RCC 7860 (cell line): ENCODE results near the gene SNRPA1.
A peak's percentile ranks its signal among the peaks of the same experiment; 100 is the strongest.

Experiments used
- DNase-seq: peaks from one replicate; pipeline ENCODE4 v3.0.0-alpha.2; 2015; ENCODE audit warnings: low spot score
- FAIRE-seq: peaks from 2 replicates; lab custom pipeline; 2012; peaks lifted over from hg19 to GRCh38; lab: Jason Lieb, UNC

The SNRPA1 gene

GRCh38 chr15:101264911-101265641 is 30.0 kb downstream of the SNRPA1 start:
- FAIRE-seq = no peak

DNA sequence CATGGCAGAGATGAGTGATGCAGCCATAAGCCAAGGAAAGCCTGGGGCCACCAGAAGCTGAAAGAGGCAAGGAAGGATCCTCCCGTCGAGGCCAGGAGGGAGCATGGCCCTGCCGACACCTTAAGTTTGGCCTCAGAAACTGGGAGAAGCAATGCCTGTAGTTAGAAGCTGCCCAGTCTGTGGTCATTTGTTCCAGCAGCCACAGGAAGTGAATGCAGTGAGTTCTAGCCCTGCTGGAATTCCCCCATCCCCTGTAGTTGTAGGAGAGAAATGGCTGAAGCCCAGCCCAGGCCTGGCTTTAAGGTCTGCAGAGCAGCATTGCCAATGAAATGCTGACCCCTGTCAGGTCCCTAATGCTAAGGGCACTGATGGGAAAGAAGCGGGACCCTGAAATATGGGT is 31.0 kb downstream of the SNRPA1 start:
- DNase-seq (peak; percentile 7), FAIRE-seq (no peak)

More at GRCh38 chr15:101264911-101265641, 30.0 kb downstream of the SNRPA1 start:
- DNase-seq = no peak

DNA sequence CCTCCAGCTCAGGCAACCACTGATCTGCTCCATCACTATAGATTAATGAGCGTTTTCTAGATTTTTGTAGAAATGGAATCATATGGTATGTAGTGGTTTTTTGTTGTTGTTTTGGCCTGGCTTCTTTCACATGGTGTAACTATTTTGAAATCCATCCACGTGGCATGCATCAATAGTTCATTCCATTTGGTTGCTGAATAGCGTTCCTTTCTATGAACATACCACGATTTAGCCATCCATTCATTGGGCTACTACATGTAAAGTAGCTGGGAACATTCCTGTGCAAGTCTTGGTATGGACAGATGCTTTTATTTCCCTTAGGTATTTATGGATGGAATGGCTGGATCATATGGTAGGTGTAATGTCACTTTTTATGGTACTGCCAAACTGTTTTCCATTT is 32.5 kb downstream of the SNRPA1 start:
- FAIRE-seq = no peak
- DNase-seq = no peak

DNA sequence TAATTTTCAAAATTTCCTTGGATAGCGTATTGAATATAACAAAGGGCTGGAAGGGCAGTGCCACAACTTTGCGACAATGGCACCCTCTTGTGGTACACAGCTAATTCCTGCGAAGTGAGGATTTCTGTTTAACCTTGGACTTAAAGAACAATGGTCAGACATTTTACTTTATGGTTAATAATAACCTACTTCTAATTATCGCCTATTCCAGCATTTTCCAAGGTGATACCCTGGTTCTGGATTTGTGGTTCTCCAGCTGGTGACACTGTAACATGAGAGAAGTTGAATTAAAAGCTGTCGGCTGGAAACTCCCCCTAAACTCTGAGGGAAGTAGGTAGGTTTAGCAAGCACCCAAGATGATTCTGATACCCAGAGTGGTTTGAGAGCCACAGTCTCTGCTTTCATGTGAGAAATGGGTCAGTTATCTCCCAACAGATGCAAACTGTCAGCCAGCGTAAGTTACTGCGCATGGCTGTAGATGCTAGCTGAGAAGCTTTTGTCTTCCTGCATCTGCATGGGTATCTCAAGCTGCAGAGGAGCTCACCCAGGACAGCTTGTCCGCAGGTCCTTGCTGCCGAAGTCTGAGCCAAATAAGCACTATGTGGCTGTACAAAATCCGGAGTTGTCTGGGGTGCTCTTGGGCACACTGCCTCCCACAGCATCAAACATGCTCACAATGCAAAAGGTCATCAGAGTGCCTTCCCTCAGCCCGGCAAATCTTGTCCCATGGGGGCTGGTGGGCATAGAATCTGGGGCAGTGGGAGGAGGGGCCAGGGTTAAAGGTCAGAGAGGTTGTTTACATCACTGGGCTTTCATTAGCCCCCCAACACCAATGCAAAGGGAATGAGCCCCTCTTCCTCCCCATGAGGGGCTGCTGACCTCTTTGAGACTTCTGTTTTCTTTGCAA is 36.6 kb downstream of the SNRPA1 start:
- peak; percentile 42 for FAIRE-seq
- DNase-seq = peak; percentile 37

DNA sequence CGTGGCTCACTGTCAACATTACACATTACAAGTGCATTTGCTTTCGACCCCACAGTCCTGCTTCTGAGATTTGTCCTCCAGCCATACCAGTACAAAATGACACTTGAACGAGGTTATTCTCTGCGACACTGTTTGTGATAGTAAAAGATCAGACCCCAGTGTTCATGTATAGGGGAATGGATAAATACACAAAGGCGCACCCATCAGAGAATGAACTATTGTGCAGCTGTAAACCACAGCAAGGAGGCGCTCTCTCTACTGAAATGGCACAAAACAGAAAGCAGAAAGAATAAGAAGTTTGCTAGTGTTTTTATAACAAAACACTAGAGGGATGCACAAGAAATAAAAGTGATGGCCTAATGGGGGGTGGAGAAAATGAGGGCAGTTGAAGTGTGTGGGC is 38.3 kb downstream of the SNRPA1 start:
- DNase-seq (no peak), FAIRE-seq (no peak)

- DNase-seq = no peak
- FAIRE-seq = no peak
Observed at GRCh38 chr15:101255615-101256241, 39.3 kb downstream of the SNRPA1 start.

DNA sequence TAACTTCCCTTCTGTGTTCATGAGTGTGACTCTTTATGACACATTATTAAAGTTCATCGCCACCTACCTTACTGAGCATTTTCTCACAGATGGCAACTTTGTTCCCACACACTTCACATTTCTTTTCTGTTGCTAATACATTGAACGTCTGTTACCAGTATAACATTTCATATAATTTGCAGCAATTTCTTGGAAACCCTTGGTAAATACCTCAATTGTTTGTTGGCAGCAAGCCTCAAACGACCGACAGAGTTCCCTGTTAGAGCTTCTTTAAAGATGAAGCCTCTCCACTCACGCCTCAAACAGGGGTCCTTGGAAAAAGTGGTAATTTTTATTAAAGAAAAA is 40.0 kb downstream of the SNRPA1 start:
- DNase-seq (no peak), FAIRE-seq (no peak)

DNA sequence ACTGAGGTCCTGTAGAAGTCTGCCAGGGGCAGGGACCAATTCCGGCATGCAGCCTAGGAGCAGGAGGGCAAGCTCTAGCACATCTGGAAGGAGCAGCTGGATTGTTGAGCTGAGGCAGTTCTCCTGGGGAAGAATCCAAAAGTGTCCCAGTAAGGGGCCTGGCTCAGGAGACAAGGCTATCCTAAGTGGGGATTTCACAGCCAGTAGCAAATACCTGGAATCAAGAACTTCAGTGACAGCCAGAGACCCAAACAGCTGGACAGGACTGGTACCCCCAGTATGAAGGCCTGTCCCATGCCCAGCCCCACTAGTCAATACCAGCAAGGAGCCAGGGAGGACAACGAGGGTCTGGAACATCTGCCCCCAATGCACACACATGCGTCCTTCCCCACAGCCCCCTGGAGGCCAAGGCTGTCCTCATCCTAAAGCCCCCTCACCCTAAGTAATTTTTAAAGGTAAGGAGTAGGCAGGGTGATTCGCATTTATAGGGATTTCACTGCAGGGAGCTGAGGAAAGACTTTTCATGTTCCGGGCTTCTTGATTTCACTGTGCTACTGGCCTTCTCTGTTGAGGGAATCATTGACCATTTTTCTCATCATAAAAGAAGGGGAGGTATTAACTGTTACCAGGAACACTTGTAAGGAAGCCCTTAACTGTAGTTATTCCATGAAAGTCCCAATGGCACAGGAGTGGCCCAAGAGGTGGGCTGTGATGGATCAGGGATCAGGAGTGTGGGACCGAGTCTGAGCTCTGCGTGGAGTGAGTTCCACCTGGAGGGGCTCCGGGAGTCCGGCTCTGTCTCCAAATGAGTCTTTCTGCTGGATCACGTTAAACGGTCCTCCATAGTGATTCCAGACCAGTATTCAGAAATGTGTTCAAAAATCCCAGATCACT is 40.6 kb downstream of the SNRPA1 start:
- DNase-seq (no peak), FAIRE-seq (no peak)

DNA sequence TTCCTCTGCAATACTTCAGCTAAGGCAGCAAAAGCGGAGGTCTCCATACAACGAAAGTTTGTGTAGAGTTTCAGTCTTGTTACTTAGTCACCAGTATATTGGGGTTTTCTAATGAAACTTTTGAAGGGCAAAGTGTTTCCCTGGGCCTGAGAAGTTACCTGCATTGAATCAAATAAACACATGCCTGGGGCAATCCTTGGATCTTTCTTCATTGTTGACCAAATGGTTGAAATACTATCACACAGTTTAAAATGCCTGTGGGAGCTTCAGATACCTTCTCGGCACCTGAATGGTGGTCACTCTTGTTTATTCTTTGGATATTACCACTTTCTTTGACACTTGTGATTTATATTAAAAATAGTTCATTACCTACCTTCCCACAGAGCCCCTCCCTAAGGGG is 42.2 kb downstream of the SNRPA1 start:
- no peak for FAIRE-seq

GRCh38 chr15:101251830-101252820 is 42.9 kb downstream of the SNRPA1 start, which contains the start of gene CHSY1:
Gene CHSY1 (minus strand): TSS chr15:101252048. CDS start chr15:101251456, 592 bp downstream.
- FAIRE-seq = no peak
- peak; percentile 76 for DNase-seq

More for the DNA sequence above, 42.2 kb downstream of the SNRPA1 start:
- DNase-seq = no peak

DNA sequence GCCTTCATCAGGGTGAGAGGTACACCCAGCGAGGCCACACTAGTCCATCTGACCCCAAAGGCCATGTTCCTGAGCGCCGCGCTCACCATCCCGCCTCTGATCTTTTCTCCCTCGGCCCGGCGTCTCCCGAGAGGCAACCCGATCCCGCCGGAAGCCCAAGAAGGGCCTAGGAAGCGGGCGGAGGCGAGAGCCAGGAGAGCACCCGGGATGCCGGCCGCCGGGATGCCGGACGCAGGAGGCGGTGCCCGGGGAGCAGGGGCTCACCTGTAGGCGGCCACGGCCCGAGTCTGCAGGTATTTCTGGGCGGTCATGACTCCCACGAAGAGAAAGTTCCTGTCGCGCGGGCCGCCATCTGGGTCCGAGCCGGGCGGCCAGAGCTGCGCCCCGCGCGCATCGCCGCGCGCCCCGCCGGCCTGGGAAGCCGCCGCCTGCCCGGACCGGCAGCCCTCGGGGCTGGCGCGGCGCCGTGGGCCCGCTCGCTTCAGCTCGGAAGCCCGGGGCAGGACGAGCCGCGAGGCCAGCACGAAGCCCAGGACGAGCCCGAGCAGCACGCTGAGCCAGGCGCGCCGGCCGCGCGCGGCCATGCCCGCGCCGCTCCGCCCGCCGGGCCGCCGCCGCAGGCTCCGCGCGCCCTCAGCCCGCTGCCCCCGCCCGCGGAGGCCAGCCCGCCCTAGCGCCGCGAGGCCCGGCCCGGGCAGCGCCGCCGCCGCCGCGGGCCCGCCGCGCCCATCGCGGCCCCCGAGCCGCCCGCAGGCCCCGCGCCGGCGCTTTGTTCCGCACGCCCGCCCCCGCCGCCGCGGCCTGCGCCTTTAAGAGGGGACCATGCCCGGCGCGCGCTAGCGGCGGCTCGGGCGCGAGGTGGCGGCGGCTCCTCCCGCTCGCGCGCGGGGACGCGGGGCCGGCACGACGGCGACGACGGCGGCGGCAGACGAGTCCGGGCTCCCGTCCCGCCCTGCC is 43.9 kb downstream of the SNRPA1 start:
- DNase-seq = peak; percentile 10
- FAIRE-seq = no peak

GRCh38 chr15:101250341-101250831 is 44.7 kb downstream of the SNRPA1 start:
- peak; percentile 62 for FAIRE-seq

GRCh38 chr15:101248274-101248673 is 46.8 kb downstream of the SNRPA1 start:
- FAIRE-seq = no peak
- DNase-seq = no peak

More at GRCh38 chr15:101250341-101250831, 44.7 kb downstream of the SNRPA1 start:
- DNase-seq = peak; percentile 44

- DNase-seq (no peak), FAIRE-seq (no peak)
Observed at GRCh38 chr15:101246824-101247745, 48.0 kb downstream of the SNRPA1 start.

- no peak for FAIRE-seq
- DNase-seq = no peak
Observed at GRCh38 chr15:101246391-101246790, 48.7 kb downstream of the SNRPA1 start.

- FAIRE-seq (no peak), DNase-seq (no peak)
Observed at GRCh38 chr15:101244889-101245668, 50.0 kb downstream of the SNRPA1 start.
